Measurements from ENCODE around the gene MS4A4E. TPM values are rescaled to one million over a fixed set of nuclear protein-coding genes. Genes with fewer than 3 reads are reported as not detected.

Gene MS4A4E
- total RNA-seq, 1 donor: not detected

DNA sequence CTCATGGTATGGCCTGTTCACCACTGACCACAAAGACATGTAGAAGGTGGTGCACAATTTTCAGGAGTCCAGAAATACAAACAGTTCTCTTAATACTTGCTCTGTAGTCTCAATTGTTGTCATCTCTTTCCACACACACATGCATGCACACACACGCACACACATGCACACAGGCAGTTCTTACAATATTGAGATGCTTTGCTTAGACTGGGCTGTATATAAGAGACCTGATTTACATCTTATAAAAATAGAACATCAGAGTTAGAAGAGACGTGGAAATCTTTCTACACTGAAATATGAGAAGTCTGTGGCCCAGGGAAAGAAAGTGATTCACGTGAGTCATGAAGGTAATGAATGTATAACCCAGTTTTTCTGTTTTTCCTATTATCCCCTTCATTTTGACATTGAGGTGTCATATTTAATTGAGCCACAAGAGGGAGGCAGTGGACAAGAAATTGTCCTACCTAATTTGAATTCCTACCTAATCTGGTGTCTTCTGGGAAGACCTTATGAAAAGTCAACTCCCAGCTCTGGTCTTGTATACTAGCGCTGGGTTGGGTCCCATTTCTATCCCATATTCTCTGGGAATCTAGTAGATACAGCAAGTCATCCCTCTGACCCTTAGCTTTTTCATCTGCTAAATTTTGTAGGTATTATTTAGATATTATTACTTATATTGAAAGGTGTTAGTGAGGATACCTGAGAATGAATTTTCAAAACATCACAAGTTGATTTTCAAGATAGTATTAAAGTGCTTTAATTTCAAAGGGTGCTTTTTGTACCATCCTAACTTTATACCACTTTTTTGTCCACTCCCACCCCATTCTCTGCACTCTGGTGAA is 22.7 kb upstream of the MS4A4E start:
- H3K4me1 ChIP-seq (ENCODE audit: insufficient read depth, low read length): no peaks in the 10 kb centered on the region
- no peak for DNase-seq (ENCODE audit: insufficient read length, low spot score, missing footprints)
- H3K27ac ChIP-seq (ENCODE audit: low read depth, low read length): no peak overlapping the region
- H2AFZ ChIP-seq (ENCODE audit: low read length): no peak overlapping the region
- H3K36me3 ChIP-seq (ENCODE audit: insufficient read depth, low read length): no peaks in the 10 kb centered on the region
- H3K79me2 ChIP-seq (ENCODE audit: insufficient read depth, low read length): no peaks in the 10 kb centered on the region
- H3K27me3 ChIP-seq (ENCODE audit: insufficient read depth, low read length): no peaks in the 10 kb centered on the region
- H3K4me2 ChIP-seq (ENCODE audit: insufficient read depth, low read length): no peak overlapping the region
- H4K20me1 ChIP-seq (ENCODE audit: insufficient read depth, low read length): no peaks in the 10 kb centered on the region
- H3K9me3 ChIP-seq (ENCODE audit: low read depth, low read length): no peaks in the 10 kb centered on the region
- TF ChIP-seq CTCF (IDR thresholded peaks at IDR 0.05; ENCODE audit: extremely low read depth, low read depth, low read length): peak; percentile 65
- H3K4me3 ChIP-seq (ENCODE audit: insufficient read depth, low read length): no peak overlapping the region

DNA sequence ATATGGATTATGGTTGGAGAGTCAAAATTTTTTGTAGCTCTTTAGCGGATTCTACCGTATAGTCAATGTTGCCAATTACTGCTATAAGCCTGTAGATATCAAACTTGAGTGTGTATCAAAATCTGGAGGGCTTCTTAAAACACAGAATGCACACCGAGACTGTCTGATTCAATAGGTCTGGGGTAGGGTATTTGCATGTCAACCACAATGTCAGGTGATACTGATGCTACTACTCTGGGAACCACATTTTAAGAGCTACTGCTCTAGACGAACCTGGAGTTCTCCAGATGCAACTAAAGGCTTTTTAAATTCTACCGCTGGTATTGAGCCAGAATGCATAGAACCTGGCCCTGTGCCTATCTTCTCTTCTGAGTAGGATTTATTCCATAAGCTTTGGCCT is 21.7 kb upstream of the MS4A4E start:
- H3K4me1 ChIP-seq (ENCODE audit: insufficient read depth, low read length): no peaks in the 10 kb centered on the region
- H3K36me3 ChIP-seq (ENCODE audit: insufficient read depth, low read length): no peaks in the 10 kb centered on the region
- no peaks in the 10 kb centered on the region for H4K20me1 ChIP-seq (ENCODE audit: insufficient read depth, low read length)
- no peak for DNase-seq (ENCODE audit: insufficient read length, low spot score, missing footprints)
- H3K27me3 ChIP-seq (ENCODE audit: insufficient read depth, low read length): no peaks in the 10 kb centered on the region
- H3K4me2 ChIP-seq (ENCODE audit: insufficient read depth, low read length): no peak overlapping the region
- no peaks in the 10 kb centered on the region for H3K79me2 ChIP-seq (ENCODE audit: insufficient read depth, low read length)
- no peak overlapping the region for H3K27ac ChIP-seq (ENCODE audit: low read depth, low read length)
- H2AFZ ChIP-seq (ENCODE audit: low read length): no peak overlapping the region
- H3K4me3 ChIP-seq (ENCODE audit: insufficient read depth, low read length): no peak overlapping the region
- TF ChIP-seq CTCF (IDR thresholded peaks at IDR 0.05; ENCODE audit: extremely low read depth, low read depth, low read length): no peak
- no peaks in the 10 kb centered on the region for H3K9me3 ChIP-seq (ENCODE audit: low read depth, low read length)

GRCh38 chr11:60263402-60263801 is 20.5 kb upstream of the MS4A4E start:
- TF ChIP-seq CTCF (IDR thresholded peaks at IDR 0.05; ENCODE audit: extremely low read depth, low read depth, low read length): no peak
- no peak overlapping the region for H2AFZ ChIP-seq (ENCODE audit: low read length)
- H3K27ac ChIP-seq (ENCODE audit: low read depth, low read length): no peak overlapping the region
- no peaks in the 10 kb centered on the region for H3K36me3 ChIP-seq (ENCODE audit: insufficient read depth, low read length)
- no peaks in the 10 kb centered on the region for H4K20me1 ChIP-seq (ENCODE audit: insufficient read depth, low read length)
- no peaks in the 10 kb centered on the region for H3K27me3 ChIP-seq (ENCODE audit: insufficient read depth, low read length)
- no peaks in the 10 kb centered on the region for H3K9me3 ChIP-seq (ENCODE audit: low read depth, low read length)
- H3K79me2 ChIP-seq (ENCODE audit: insufficient read depth, low read length): no peaks in the 10 kb centered on the region
- H3K4me1 ChIP-seq (ENCODE audit: insufficient read depth, low read length): no peaks in the 10 kb centered on the region
- H3K4me2 ChIP-seq (ENCODE audit: insufficient read depth, low read length): no peak overlapping the region
- DNase-seq (ENCODE audit: insufficient read length, low spot score, missing footprints): no peak
- no peak overlapping the region for H3K4me3 ChIP-seq (ENCODE audit: insufficient read depth, low read length)

DNA sequence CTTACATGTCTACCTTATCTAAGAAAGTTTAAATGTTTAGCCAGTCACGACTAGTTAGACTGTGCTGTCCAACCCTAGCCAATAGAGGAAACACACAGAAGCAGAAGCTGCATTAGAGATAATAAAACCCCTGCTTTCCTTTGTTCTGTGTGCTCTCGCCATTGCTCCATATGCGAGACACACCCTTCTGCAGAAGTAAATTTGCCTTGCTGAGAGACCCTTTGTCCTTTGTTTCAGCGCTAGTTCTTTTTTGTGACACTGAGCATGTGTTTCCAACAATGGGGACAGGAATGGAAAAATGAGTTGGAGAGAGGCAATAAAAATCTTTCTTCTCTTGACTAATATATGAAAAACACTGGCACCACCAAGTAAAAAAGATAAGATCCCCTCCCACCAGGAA is 18.1 kb upstream of the MS4A4E start:
- no peak for DNase-seq (ENCODE audit: insufficient read length, low spot score, missing footprints)
- no peak for TF ChIP-seq CTCF (IDR thresholded peaks at IDR 0.05; ENCODE audit: extremely low read depth, low read depth, low read length)
- Histone ChIP-seq H4K20me1 (ENCODE audit: insufficient read depth, low read length) (no peaks in the 10 kb centered on the region), H3K4me1 (ENCODE audit: insufficient read depth, low read length) (no peaks in the 10 kb centered on the region), H3K27ac (ENCODE audit: low read depth, low read length) (no peak overlapping the region), H2AFZ (ENCODE audit: low read length) (no peak overlapping the region), H3K36me3 (ENCODE audit: insufficient read depth, low read length) (no peaks in the 10 kb centered on the region), H3K27me3 (ENCODE audit: insufficient read depth, low read length) (no peaks in the 10 kb centered on the region), H3K4me2 (ENCODE audit: insufficient read depth, low read length) (no peak overlapping the region), H3K79me2 (ENCODE audit: insufficient read depth, low read length) (no peaks in the 10 kb centered on the region), H3K9me3 (ENCODE audit: low read depth, low read length) (no peaks in the 10 kb centered on the region), H3K4me3 (ENCODE audit: insufficient read depth, low read length) (no peak overlapping the region)
